Prostate gland (tissue), 2 donors: ENCODE results near the gene MPV17L.

Source experiments
- POLR2A ChIP-seq: fragments of 450-650 bp; IDR thresholded peaks from one replicate; pipeline ENCODE4 v1.6.1; 2016; ENCODE audit warnings: antibody characterized with exemption, mild to moderate bottlenecking
- TF ChIP-seq, protein P1 (sequence below), 4 experiments: fragments of 200-600 bp in 2 of 4; fragments of 450-650 bp in 2 of 4; sonication (generic) in 2 of 4; IDR thresholded peaks; 1 replicate in 3 of 4; 2 replicates in 1 of 4; pipeline ENCODE4 v1.5.1; 2016 to 2019; ENCODE audit warnings: antibody characterized with exemption in 4 of 4, mild to moderate bottlenecking in 2 of 4, moderate library complexity in 2 of 4

DNA sequence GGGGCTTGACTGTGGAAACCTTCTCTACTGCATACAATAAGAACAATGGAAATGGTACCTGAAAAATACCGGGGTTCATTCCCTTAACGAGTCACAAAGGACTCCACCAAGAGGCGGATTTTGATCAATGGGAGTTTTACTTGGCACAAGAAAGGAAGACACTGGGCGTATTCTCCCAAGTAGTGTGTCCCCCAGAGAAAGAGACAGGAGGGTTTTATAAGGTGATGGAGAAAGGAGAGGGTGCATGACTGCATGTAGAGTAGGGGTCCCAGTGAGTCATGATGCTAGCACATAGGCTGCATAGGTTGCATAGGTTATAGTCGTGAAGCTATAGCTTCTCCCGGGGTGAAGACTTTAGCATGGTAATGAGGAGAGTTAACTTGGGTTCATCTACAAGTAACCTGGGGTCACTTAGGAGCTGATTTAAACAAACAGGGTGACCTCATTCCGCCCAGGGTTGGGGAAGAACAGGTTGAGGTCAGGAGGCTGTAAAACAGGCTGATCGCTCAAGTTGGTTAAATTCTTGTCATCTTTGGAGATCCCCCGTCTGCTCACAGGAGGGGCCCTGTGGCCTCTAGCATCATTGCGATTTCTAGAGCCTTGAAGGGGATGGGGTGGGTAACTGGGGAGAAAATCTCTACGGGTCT is 1.5 kb downstream of the MPV17L start:
- TF ChIP-seq POLR2A: no peak
- TF ChIP-seq, protein P1, sequence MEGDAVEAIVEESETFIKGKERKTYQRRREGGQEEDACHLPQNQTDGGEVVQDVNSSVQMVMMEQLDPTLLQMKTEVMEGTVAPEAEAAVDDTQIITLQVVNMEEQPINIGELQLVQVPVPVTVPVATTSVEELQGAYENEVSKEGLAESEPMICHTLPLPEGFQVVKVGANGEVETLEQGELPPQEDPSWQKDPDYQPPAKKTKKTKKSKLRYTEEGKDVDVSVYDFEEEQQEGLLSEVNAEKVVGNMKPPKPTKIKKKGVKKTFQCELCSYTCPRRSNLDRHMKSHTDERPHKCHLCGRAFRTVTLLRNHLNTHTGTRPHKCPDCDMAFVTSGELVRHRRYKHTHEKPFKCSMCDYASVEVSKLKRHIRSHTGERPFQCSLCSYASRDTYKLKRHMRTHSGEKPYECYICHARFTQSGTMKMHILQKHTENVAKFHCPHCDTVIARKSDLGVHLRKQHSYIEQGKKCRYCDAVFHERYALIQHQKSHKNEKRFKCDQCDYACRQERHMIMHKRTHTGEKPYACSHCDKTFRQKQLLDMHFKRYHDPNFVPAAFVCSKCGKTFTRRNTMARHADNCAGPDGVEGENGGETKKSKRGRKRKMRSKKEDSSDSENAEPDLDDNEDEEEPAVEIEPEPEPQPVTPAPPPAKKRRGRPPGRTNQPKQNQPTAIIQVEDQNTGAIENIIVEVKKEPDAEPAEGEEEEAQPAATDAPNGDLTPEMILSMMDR (IDR thresholded peaks at IDR 0.05): no peak
